Epidermal melanocyte (primary cell): ENCODE results near the gene ARRB1.

Experiments
- DNase-seq: peaks from one replicate; pipeline ENCODE4 v3.0.0; 2011; ENCODE audit warnings: low spot score; ENCODE audit not compliant: insufficient read length

ARRB1 gene

GRCh38 chr11:75260396-75261170 lies 90.9 kb downstream of the ARRB1 start:
- no peak for DNase-seq

- no peak for DNase-seq
Measured at GRCh38 chr11:75254326-75254725, 97.1 kb downstream of the ARRB1 start.

GRCh38 chr11:75249704-75250103 lies 101.8 kb downstream of the ARRB1 start:
- DNase-seq, result no peak

- DNase-seq, result no peak
Measured at GRCh38 chr11:75248924-75249256, 102.6 kb downstream of the ARRB1 start.

GRCh38 chr11:75246671-75247350 lies 104.7 kb downstream of the ARRB1 start:
- DNase-seq, result no peak

- no peak for DNase-seq
Measured at GRCh38 chr11:75246006-75246670, 105.3 kb downstream of the ARRB1 start.

GRCh38 chr11:75245356-75246005 lies 106.0 kb downstream of the ARRB1 start:
- DNase-seq, result no peak

- no peak for DNase-seq
Measured at GRCh38 chr11:75244052-75244814, 107.2 kb downstream of the ARRB1 start.

GRCh38 chr11:75242722-75243600 lies 108.5 kb downstream of the ARRB1 start:
- DNase-seq, result no peak

- DNase-seq, result no peak
Measured at GRCh38 chr11:75241906-75242644, 109.4 kb downstream of the ARRB1 start.

- peak; percentile 69 for DNase-seq
Measured at GRCh38 chr11:75241036-75241905, 110.2 kb downstream of the ARRB1 start.

- DNase-seq, result no peak
Measured at GRCh38 chr11:75240311-75241035, 111.0 kb downstream of the ARRB1 start, which contains the start of gene TPBGL. Gene TPBGL, plus strand, starts transcription at chr11:75240774. Its CDS starts 276 bp downstream, at chr11:75241050.

- no peak for DNase-seq
Measured at GRCh38 chr11:75239531-75240290, 111.8 kb downstream of the ARRB1 start.

- no peak for DNase-seq
Measured at GRCh38 chr11:75238595-75239440, 112.6 kb downstream of the ARRB1 start.

GRCh38 chr11:75237050-75237449 lies 114.4 kb downstream of the ARRB1 start:
- no peak for DNase-seq

- no peak for DNase-seq
Measured at GRCh38 chr11:75236062-75236461, 115.4 kb downstream of the ARRB1 start.
